Loucy (cell line): ENCODE results near the gene RUNX1.

ENCODE experiments used
- H2AFZ ChIP-seq: fragments of 200-600 bp; sonication (generic); 2 replicates; pipeline ENCODE4 v1.6.0; 2016; ENCODE audit warnings: antibody characterized with exemption, mild to moderate bottlenecking, low read length, moderate library complexity
- H3F3A ChIP-seq: fragments of 200-600 bp; 2 replicates; pipeline ENCODE4 v1.6.0; 2016; ENCODE audit warnings: antibody characterized with exemption, low read depth, mild to moderate bottlenecking
- H3K27me3 ChIP-seq: fragments of 200-600 bp; sonication (generic); 2 replicates; pipeline ENCODE4 v1.6.1; 2014; ENCODE audit warnings: low read length, mild to moderate bottlenecking; ENCODE audit not compliant: insufficient read depth, poor library complexity, severe bottlenecking
- H3K36me3 ChIP-seq: fragments of 200-600 bp; sonication (generic); 2 replicates; pipeline ENCODE4 v1.6.1; 2016; ENCODE audit warnings: low read length; ENCODE audit not compliant: insufficient read depth
- H3K4me1 ChIP-seq: fragments of 200-600 bp; sonication (generic); 2 replicates; pipeline ENCODE4 v1.5.1; 2014; ENCODE audit warnings: low read length, mild to moderate bottlenecking; ENCODE audit not compliant: insufficient read depth, poor library complexity, severe bottlenecking
- H3K4me2 ChIP-seq: fragments of 200-600 bp; sonication (generic); 2 replicates; pipeline ENCODE4 v1.6.0; 2014; ENCODE audit warnings: antibody characterized with exemption, low read length, low read depth, mild to moderate bottlenecking; ENCODE audit not compliant: poor library complexity, severe bottlenecking
- H3K4me3 ChIP-seq: fragments of 200-600 bp; sonication (generic); 2 replicates; pipeline ENCODE4 v1.5.1; 2014; ENCODE audit warnings: low read length, mild to moderate bottlenecking, mixed read lengths; ENCODE audit not compliant: poor library complexity, severe bottlenecking
- H3K79me2 ChIP-seq: fragments of 200-600 bp; sonication (generic); 2 replicates; pipeline ENCODE4 v1.6.1; 2014; ENCODE audit warnings: low read length; ENCODE audit not compliant: insufficient read depth
- H3K9ac ChIP-seq: fragments of 200-600 bp; sonication (generic); 2 replicates; pipeline ENCODE4 v1.6.0; 2014; ENCODE audit warnings: mild to moderate bottlenecking, low read depth, low read length, moderate library complexity; ENCODE audit not compliant: poor library complexity, severe bottlenecking
- H3K9me2 ChIP-seq: fragments of 200-600 bp; sonication (generic); replicated peaks from 2 replicates; pipeline ENCODE4 v1.6.1; 2016; ENCODE audit warnings: low read depth, low read length, mixed read lengths
- H3K9me3 ChIP-seq: fragments of 200-600 bp; sonication (generic); 2 replicates; pipeline ENCODE4 v1.6.1; 2014; ENCODE audit warnings: mild to moderate bottlenecking, antibody characterized with exemption, low read length, low read depth; ENCODE audit not compliant: insufficient read depth
- H4K20me1 ChIP-seq: fragments of 200-600 bp; sonication (generic); 2 replicates; pipeline ENCODE4 v1.6.0; 2014; ENCODE audit warnings: antibody characterized with exemption, low read length, mild to moderate bottlenecking; ENCODE audit not compliant: insufficient read depth, poor library complexity, severe bottlenecking
- EZH2phosphoT487 ChIP-seq: fragments of 200-600 bp; IDR thresholded peaks from 2 replicates; pipeline ENCODE4 v1.6.1; 2018; ENCODE audit warnings: antibody characterized with exemption, mild to moderate bottlenecking, moderate library complexity, borderline replicate concordance
- TF ChIP-seq, protein P1 (sequence below): fragments of 200-600 bp; sonication (generic); conservative IDR thresholded peaks from 2 replicates; pipeline ENCODE4 v1.5.1; 2014; ENCODE audit warnings: mild to moderate bottlenecking, antibody characterized with exemption, low read length

The RUNX1 gene

GRCh38 chr21:34843562-34843961 is 205.5 kb downstream of the RUNX1 start:
- H3K9ac ChIP-seq: no peak overlapping the region
- H3K9me3 ChIP-seq: no peaks in the 10 kb centered on the region
- H3K36me3 ChIP-seq: peaks cover 96% of the 10 kb centered on the region
- H3F3A ChIP-seq: peaks cover 4% of the 10 kb centered on the region; the same call in 1 of the 2 replicates
- H3K79me2 ChIP-seq: peaks cover 78% of the 10 kb centered on the region
- H3K9me2 ChIP-seq: no peaks in the 10 kb centered on the region
- H2AFZ ChIP-seq: no peak overlapping the region
- H3K4me2 ChIP-seq: no peak overlapping the region
- no peak overlapping the region for H3K4me3 ChIP-seq
- TF ChIP-seq, protein P1, sequence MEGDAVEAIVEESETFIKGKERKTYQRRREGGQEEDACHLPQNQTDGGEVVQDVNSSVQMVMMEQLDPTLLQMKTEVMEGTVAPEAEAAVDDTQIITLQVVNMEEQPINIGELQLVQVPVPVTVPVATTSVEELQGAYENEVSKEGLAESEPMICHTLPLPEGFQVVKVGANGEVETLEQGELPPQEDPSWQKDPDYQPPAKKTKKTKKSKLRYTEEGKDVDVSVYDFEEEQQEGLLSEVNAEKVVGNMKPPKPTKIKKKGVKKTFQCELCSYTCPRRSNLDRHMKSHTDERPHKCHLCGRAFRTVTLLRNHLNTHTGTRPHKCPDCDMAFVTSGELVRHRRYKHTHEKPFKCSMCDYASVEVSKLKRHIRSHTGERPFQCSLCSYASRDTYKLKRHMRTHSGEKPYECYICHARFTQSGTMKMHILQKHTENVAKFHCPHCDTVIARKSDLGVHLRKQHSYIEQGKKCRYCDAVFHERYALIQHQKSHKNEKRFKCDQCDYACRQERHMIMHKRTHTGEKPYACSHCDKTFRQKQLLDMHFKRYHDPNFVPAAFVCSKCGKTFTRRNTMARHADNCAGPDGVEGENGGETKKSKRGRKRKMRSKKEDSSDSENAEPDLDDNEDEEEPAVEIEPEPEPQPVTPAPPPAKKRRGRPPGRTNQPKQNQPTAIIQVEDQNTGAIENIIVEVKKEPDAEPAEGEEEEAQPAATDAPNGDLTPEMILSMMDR: no peak
- TF ChIP-seq EZH2phosphoT487: no peak
- H4K20me1 ChIP-seq: peaks cover 94% of the 10 kb centered on the region
- H3K4me1 ChIP-seq: peaks cover 11% of the 10 kb centered on the region
- H3K27me3 ChIP-seq: no peaks in the 10 kb centered on the region

DNA sequence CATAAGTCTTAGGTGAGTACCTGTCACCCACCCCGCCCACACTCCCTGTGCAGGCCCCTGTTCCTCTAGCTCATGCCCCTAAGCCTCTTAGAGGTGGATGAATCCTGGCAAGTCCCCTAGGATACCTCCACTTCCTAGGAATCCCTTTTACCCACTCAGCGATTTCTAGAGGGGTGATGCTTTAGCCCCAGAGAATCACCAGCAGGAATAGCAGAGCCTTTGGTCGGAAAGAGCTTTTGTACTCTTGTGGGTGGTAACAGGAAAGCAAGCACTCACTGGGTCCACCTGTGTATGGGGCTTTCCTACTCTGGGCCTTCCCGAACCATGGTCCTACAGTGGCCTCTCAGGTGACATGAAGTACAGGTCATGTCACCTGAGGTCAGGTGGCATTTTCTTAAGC is 207.9 kb downstream of the RUNX1 start:
- Histone ChIP-seq H3K27me3 (no peaks in the 10 kb centered on the region), H3K79me2 (peaks cover 70% of the 10 kb centered on the region), H3F3A (no peaks in the 10 kb centered on the region), H3K36me3 (peaks cover 98% of the 10 kb centered on the region), H3K4me2 (no peak overlapping the region), H3K9me2 (no peaks in the 10 kb centered on the region), H3K4me1 (peaks cover 5% of the 10 kb centered on the region), H3K9me3 (no peaks in the 10 kb centered on the region), H2AFZ (no peak overlapping the region), H4K20me1 (peaks cover 94% of the 10 kb centered on the region), H3K9ac (no peak overlapping the region), H3K4me3 (no peak overlapping the region)
- TF ChIP-seq, protein P1: no peak
- TF ChIP-seq EZH2phosphoT487: no peak

- Histone ChIP-seq H3F3A (no peaks in the 10 kb centered on the region), H3K4me2 (no peak overlapping the region), H3K4me1 (peaks cover 8% of the 10 kb centered on the region), H2AFZ (no peak overlapping the region), H3K79me2 (peaks cover 71% of the 10 kb centered on the region), H3K4me3 (no peak overlapping the region), H3K36me3 (peaks cover 98% of the 10 kb centered on the region), H3K9me2 (no peaks in the 10 kb centered on the region), H3K9ac (no peak overlapping the region), H3K27me3 (no peaks in the 10 kb centered on the region), H3K9me3 (no peaks in the 10 kb centered on the region), H4K20me1 (peaks cover 94% of the 10 kb centered on the region)
- TF ChIP-seq, protein P1: no peak
- TF ChIP-seq EZH2phosphoT487: no peak
Measured at GRCh38 chr21:34840693-34841092, 208.4 kb downstream of the RUNX1 start.
